ENCODE results near the gene MANEAL.
A peak's percentile ranks its signal among the peaks of the same experiment; 100 is the strongest.

MANEAL gene

GRCh38 chr1:37792943-37793686 lies 532 bp upstream of the MANEAL start:
- no peak for DNase-seq (ENCODE audit: low spot score)

DNA sequence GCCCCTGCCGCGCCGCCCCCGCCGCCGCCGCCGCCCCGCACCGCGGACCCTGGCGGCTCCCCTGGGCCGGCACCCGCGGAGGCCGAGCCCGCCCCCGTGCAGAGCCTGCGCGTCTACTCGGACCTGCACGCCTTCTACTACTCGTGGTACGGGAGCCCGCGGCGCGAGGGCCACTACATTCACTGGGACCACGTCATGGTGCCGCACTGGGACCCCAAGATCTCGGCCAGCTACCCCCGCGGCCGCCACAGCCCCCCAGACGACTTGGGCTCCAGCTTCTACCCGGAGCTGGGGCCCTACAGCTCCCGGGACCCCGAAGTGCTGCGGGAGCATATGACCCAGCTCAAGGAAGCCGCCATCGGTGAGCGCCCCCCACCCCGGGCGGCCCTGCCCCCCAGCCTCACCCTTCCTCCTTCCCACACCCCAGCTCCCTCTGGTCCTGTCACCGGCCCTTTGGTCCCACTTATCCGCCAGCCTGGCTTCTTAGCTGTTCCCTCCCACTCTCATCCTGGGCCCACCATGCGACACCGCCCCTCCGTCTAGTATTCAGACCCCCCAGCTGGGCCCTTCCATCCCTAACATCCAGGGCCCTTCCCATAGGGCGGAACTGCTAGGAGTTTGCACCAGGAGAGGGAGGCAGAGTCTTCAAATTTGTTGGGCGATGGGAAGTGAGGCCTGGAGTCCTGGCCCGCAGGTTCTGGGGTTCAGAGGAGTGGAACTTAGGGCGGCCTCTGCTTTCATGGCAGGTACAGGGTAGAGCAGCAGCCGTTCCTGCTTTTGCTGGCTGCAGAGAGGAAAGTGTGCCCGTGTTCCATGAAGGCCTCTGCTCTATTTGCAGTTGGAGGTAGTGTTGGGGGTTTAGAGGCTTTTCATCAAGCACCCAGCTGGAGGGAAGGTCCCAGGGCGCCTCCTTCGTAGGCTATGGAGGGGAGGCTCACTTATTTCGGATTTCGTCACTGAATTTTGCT lies 1.0 kb downstream of the MANEAL start:
- DNase-seq (ENCODE audit: low spot score): peak; percentile 32

GRCh38 chr1:37795340-37796125 lies 1.9 kb downstream of the MANEAL start:
- DNase-seq (ENCODE audit: low spot score): no peak

GRCh38 chr1:37797750-37798345 lies 4.2 kb downstream of the MANEAL start:
- DNase-seq (ENCODE audit: low spot score): no peak

DNA sequence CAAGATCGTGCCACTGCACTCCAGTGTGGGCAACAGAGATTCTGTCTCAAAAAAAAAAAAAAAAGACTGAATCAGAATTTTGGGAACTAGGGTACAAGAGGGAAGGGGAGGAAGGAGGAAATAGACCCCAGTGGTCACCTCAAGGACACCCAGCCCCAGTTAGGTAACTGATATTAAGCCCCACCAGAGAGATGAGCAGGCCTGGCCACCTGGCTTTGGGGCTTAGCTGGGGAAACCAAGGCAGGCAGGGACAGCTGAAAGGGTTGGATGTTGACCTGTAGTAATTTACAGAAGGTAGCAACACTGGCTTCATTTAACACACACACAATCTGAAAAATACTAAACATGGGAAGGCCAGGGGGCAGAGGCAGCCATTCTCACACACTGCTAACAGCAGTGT lies 8.8 kb downstream of the MANEAL start:
- no peak for DNase-seq (ENCODE audit: low spot score)

DNA sequence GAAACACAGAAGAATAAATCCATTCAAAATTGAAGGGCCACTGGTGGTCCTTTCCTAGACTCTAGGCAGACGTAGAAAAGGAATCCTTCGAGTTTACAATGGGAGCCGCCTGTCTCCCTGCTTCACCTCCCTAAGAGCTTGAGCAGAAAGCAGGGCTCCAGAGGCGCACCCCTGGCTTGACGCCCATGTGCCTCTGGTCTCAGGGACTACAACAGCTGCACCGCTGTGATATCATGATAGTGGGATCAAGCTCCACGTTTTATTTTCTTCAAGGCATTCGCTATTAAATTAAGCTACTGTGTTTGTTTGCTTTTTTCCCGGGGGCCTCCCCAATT lies 13.5 kb downstream of the MANEAL start:
- no peak for DNase-seq (ENCODE audit: low spot score)

GRCh38 chr1:37807555-37808368 lies 14.1 kb downstream of the MANEAL start, which contains the start of the genes C1orf122 and YRDC:
Gene C1orf122, plus strand, starts transcription at chr1:37807790. Its CDS starts 615 bp downstream, at chr1:37808405.
Gene YRDC, minus strand, starts transcription at chr1:37808208. Its CDS starts 28 bp downstream, at chr1:37808180.
- peak; percentile 92 for DNase-seq (ENCODE audit: low spot score)

DNA sequence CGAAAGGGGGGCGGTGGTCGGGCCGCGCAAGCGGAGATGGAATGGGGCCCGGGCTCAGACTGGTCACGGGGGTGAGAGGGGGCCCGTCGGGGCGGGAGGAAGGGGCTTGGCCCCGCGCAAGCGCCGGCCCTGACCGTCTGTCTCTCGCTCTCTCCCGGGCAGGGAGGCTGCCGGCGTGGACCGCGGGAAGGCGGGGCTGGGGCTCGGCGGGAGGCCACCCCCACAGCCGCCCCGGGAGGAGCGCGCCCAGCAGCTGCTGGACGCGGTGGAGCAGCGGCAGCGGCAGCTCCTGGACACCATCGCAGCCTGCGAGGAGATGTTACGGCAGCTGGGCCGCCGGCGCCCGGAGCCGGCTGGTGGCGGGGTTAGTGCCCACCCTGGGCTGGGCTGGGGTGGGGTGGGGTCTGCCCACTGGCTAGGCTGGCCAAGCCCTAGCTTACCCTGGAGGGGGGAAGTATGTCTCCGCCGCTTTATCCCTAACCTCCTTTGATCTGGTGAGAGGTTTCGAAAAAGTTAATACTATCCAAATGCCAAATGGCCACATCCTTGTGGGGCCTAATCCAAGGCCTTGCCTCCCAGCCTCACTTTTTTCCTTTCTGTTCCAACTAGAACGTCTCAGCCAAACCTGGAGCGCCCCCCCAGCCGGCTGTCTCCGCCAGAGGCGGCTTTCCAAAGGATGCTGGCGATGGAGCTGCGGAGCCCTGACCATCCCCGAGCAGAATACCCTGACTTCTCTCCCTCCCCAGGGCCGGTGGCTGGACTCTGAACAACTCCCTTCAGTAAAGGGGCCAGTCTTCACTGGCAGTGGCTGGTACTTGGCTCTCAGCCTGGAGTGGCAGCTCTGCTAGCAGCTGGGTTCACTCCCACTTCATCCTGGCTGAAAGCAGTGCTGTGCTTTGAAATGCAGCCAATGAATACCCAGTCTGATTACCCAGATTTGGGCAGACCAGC lies 15.0 kb downstream of the MANEAL start:
- DNase-seq (ENCODE audit: low spot score): peak; percentile 61

DNA sequence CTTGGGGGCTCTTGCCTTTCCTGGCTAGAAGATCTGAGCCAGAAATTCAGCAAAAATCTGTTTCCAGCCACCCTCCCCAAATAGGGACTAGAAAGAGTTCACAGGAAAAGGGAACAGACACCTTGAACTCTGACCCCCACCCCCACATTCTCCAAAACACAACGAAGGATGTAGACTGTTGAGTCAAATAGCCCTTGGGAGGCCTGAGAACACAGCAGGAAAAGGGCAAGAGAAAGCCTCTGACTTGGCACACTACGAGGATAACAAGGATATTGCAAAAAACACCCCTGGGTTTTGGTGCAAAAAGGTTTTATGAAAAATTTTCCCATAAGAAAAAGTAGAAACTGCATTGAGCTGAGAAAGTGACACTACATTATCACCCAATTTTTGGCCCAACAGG lies 16.3 kb downstream of the MANEAL start:
- DNase-seq (ENCODE audit: low spot score): no peak

DNA sequence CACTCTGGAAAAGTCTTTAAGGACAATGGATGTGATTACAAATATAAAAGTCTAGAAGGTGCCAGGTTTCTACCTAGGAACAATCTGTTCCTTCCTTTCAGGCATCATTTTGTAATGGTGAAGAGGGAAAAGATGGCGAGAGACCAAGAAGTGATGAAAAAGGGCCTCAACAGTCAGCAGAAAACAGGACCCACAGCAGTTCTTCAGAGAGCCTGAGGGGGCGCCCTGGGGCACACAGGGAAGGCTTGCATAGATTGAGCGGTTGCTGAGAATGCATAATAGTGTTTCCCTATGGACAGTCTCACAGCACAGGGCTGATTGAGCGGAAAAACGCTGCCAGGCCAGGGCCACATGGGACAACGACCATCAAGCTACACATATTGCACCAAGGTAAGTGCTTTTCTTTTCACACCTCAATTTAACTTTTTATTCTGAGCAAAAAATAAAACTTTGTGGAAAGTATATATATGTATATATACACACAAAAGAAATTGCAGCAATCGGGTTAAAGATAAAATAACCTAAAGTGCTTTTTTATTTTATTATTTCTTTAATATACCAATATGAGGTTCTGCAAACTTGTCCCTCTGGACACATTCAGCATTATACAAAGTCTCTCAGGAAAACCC lies 17.5 kb downstream of the MANEAL start:
- DNase-seq (ENCODE audit: low spot score): peak; percentile 83

DNA sequence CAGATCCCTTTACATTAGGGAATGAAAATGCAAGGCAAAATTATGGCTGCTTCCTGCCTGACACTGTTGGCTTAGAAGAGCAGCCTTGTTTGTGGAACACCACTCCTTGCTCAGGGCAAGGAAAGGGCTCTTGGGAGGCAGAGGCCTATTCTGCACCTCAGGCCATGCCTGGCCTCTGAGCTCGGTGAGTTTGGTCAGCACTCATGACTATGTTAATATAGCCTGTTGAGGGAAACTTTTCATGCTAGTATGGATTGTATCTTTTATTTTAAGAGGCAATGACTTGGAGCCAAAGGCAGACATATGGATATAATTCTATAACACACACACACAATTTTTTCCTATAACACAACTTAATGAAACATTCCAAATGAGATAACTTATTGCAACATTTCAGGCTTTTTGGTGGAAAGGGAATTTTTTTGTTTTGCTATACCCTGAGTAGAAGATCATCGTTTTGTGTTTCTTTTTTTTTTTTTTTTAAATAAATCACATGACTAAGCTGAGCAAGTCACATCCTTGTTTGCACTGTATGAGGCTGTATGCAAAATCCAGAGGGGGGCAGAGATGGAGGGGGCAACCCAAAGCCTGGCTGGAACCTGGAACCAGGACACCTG lies 20.0 kb downstream of the MANEAL start:
- no peak for DNase-seq (ENCODE audit: low spot score)

DNA sequence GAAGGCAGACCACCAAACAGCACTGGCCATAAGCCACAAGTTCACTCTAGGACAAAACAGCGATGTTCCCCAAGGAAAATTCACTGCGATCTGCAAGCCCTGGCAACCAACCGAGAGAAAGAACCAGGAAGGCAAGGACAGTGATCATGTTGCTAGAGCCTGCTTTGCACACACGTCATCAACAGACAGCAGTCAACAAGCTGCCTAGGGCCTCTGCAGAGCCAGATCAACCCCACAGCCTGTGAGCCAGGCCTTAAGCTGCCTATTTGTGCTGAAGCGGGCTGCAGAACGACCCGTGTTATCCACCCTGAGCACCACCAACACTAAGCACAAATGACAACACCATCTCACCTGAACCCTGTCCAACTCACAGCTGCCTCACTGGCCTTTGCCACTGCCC lies 20.6 kb downstream of the MANEAL start:
- DNase-seq (ENCODE audit: low spot score): no peak

GRCh38 chr1:37817481-37817880 lies 23.8 kb downstream of the MANEAL start:
- no peak for DNase-seq (ENCODE audit: low spot score)

DNA sequence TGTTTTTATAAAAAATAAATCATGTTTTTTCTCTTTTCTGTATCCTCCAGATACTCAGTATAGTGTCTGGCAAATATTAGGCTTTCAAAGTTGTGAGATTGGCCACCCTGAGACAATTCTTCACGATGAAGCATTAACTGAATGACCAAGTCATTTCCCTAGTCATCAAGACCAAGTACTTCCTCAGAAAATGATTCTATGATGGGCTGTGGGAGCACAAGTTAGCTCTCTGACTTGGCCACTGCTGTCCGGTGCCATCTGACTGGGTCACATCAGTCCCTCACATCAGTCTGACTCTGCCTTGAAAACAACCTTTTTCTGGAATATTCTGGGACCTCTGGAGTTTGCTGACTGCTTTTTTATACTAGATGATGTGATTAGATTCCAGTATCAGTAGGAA lies 27.8 kb downstream of the MANEAL start:
- DNase-seq (ENCODE audit: low spot score): no peak

- DNase-seq (ENCODE audit: low spot score): no peak
Measured at GRCh38 chr1:37822906-37823815, 29.5 kb downstream of the MANEAL start.

DNA sequence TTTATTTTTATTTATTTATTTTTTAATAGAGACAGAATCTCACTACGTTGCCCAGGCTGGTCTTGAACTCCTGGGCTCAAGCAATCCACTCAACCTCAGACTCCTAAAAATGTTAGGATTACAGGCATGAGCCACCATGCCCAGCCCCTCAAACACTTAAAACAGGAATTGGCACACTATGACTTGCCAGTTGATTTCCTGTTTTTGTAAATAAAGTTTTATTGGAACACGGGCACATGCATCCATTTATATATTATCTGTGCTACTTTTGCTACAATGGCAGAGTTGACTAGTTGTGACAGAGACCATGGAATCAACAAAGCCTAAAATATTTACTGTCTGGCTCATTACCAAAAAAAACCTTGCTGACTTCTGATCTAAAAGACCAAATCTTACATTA lies 30.4 kb downstream of the MANEAL start:
- DNase-seq (ENCODE audit: low spot score): no peak

- DNase-seq (ENCODE audit: low spot score): no peak
Measured at GRCh38 chr1:37825506-37825905, 31.9 kb downstream of the MANEAL start.
